Activated CD4-positive, alpha-beta T cell treated with anti-CD3 and anti-CD28 coated beads for 36 hours (primary cell): ENCODE measurements around the gene CCDC47. TPM values are rescaled to one million over a fixed set of nuclear protein-coding genes. Genes with fewer than 3 reads are reported as not detected.

Source experiments
- ATAC-seq: fragments of 200-7000 bp; cut with Tn5 transposase; one replicate; pipeline ENCODE4 v1.10.0; 2021; ENCODE audit warnings: mild to moderate bottlenecking, moderate library complexity
- CTCF ChIA-PET: fragments of 350-600 bp; sonication (Branson Sonifier 250); formaldehyde crosslinking; loops from one replicate; lab custom pipeline; 2021; ENCODE audit warnings: antibody characterized with exemption; lab: Charles Lee
- POLR2A ChIA-PET: fragments of 350-600 bp; sonication (Branson Sonifier 250); formaldehyde crosslinking; loops from one replicate; lab custom pipeline; 2021; ENCODE audit warnings: antibody characterized with exemption, inconsistent platforms; lab: Charles Lee
- DNase-seq: peaks from one replicate; pipeline ENCODE4 v3.0.0-alpha.2; 2020
- H3K27ac Mint-ChIP-seq: one replicate; pipeline ENCODE4 v1.8.0; 2021; ENCODE audit warnings: mixed read lengths
- H3K27me3 Mint-ChIP-seq: one replicate; pipeline ENCODE4 v1.8.0; 2021; ENCODE audit warnings: mixed read lengths
- H3K36me3 Mint-ChIP-seq: one replicate; pipeline ENCODE4 v1.8.0; 2021; ENCODE audit warnings: low read depth, mixed read lengths
- H3K4me1 Mint-ChIP-seq: one replicate; pipeline ENCODE4 v1.8.0; 2021; ENCODE audit warnings: mixed read lengths
- H3K4me3 Mint-ChIP-seq: one replicate; pipeline ENCODE4 v1.8.0; 2021; ENCODE audit warnings: mild to moderate bottlenecking, moderate library complexity, mixed read lengths
- H3K9me3 Mint-ChIP-seq: one replicate; pipeline ENCODE4 v1.8.0; 2021; ENCODE audit warnings: low read depth, mixed read lengths
- intact Hi-C, 2 experiments: fragments of 100-400 bp; cut with DNase I in 1 of 2; cut with micrococcal nuclease in 1 of 2; formaldehyde crosslinking; loops; one replicate each; pipeline versions ENCODE4 v1.14.2 to v1.15.1; 2022 to 2024; cut with DNase I, micrococcal nuclease
- total RNA-seq, 2 experiments: library from RNA; stranded (reverse); gene quantifications; one replicate each; pipeline ENCODE4 v1.2.3, GENCODE V29; 2021

Gene CCDC47, protein sequence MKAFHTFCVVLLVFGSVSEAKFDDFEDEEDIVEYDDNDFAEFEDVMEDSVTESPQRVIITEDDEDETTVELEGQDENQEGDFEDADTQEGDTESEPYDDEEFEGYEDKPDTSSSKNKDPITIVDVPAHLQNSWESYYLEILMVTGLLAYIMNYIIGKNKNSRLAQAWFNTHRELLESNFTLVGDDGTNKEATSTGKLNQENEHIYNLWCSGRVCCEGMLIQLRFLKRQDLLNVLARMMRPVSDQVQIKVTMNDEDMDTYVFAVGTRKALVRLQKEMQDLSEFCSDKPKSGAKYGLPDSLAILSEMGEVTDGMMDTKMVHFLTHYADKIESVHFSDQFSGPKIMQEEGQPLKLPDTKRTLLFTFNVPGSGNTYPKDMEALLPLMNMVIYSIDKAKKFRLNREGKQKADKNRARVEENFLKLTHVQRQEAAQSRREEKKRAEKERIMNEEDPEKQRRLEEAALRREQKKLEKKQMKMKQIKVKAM
- total RNA-seq: 10 to 100 TPM; 76.9 to 82.3 TPM

DNA sequence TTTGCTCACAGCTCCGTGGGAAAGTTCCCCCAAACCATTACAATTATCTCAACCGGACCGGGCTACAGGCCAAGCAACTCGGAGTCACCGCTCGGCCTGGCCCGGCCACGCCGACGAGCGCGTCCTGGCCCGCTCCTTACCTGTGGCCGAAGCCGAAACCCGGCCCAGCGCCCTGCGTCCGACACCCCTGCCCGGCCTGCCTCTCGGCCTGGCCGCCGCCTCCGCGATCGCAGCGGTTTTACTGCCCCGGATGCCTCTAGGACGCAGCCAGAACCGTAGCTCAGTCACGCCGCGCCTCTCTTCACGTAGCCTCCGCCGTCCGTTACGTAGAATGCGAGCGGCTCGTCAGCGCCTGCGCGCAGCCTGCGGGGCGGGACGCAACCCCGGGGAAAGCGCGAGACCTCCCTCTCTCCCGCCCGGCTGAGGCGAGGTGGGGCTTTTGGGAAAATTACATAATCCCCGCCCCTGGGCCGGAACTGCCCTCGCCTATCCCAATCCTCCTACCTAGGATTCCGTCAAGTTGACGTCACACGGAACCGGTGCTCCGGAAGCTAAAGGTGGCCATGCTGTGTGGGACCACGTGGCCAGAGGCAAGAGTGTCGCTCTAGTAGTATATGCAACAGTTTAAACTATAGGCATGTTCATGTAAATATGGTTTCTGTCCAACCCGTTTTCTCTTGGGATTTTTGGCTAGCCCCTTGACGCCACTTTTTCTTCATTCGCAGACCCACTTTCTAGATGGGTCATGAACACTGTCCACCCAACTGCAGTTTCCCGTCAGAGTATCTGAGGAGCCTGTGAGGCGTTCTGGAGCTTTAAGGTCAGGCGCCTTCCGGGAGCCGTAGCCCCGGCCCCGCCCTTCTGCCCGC is at the start of gene CCDC47:
CCDC47 (minus strand) TSS at position 326 of the 869 bp plus-strand sequence. CDS start 7,422 bp downstream, outside the sequence.
- Mint-ChIP-seq H3K27ac (peak within 1 kb of the TSS; percentile 97), H3K27me3 (no peaks in the 10 kb centered on the region), H3K9me3 (no peaks in the 10 kb centered on the region), H3K4me3 (peak within 1 kb of the TSS; percentile 98), H3K36me3 (peaks cover 43% of the 10 kb centered on the region), H3K4me1 (peaks cover 58% of the 10 kb centered on the region)
- DNase-seq (peak; percentile 99), ATAC-seq (peak; percentile 83)
- POLR2A ChIA-PET: interaction anchor here (0.5 to 3.0 kb wide), 22 partner anchors 9 to 211 kb away, joined by 3 to 16 read pairs (median 5); partner anchors contain the start of genes MAP3K3, PSMC5 and STRADA
- intact Hi-C loops: loop anchor here (1.0 to 10.0 kb wide), 14 partner anchors 32 to 733 kb away; partner anchors contain the start of genes FTSJ3 (in 2 of the 2), MAP3K3 (in 2 of the 2), PSMC5 (in 2 of the 2) and STRADA (in 2 of the 2)
- CTCF ChIA-PET: interaction anchor here (0.6 to 1.5 kb wide), 11 partner anchors 9 to 75 kb away, joined by 3 to 6 read pairs (median 3); no protein-coding TSS in a partner anchor

- peak overlapping the region; percentile 68 for H3K27ac Mint-ChIP-seq
- H3K27me3 Mint-ChIP-seq: no peaks in the 10 kb centered on the region
- ATAC-seq (no peak), DNase-seq (no peak)
- CTCF ChIA-PET: interaction anchor here (0.7 kb wide), 1 partner anchor 10 kb away, joined by 3 read pairs; no protein-coding TSS in a partner anchor
- no peak overlapping the region for H3K4me3 Mint-ChIP-seq
- peaks cover 80% of the 10 kb centered on the region for H3K36me3 Mint-ChIP-seq
- H3K9me3 Mint-ChIP-seq: no peaks in the 10 kb centered on the region
- POLR2A ChIA-PET: interaction anchor here (0.6 kb wide), 1 partner anchor 50 kb away, joined by 3 read pairs; no protein-coding TSS in a partner anchor
- intact Hi-C loops: loop anchor here in 1 of 2 experiments (10.0 kb wide), 1 partner anchor 198 kb away; the partner anchor contains the start of gene MAP3K3
- H3K4me1 Mint-ChIP-seq: peaks cover 34% of the 10 kb centered on the region
These were observed 49.1 kb upstream of the CCDC47 start for GRCh38 chr17:63822537-63822936.

DNA sequence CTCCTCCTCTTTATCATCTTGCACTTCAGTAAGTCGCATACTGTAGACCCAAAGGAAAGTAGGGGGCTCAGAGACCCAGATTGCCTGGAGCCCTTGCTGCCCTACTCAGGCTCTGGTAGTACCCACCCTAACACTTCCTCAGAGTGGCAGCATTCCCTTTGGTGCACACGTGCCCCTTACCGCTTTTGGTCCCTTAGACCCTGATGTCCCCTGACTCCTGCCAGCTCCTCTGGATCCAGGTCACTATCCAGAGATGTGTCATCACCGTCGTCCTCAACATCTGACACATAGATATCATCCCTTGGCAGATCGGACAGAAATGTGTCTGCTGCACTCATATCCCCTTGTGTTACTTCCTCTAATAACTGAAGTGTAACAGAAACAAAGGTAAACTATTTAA is 48.4 kb upstream of the CCDC47 start:
- ATAC-seq (no peak), DNase-seq (no peak)
- Mint-ChIP-seq H3K4me1 (peaks cover 34% of the 10 kb centered on the region), H3K27ac (peak overlapping the region; percentile 68), H3K9me3 (no peaks in the 10 kb centered on the region), H3K36me3 (peaks cover 81% of the 10 kb centered on the region), H3K4me3 (no peak overlapping the region), H3K27me3 (no peaks in the 10 kb centered on the region)
- intact Hi-C loops: loop anchor here in 1 of 2 experiments (10.0 kb wide), 1 partner anchor 197 kb away; the partner anchor contains the start of gene MAP3K3
- ChIA-PET POLR2A (interaction anchor here (0.6 to 0.7 kb wide), 2 partner anchors 25 to 50 kb away, joined by 3 read pairs; no protein-coding TSS in a partner anchor), CTCF (interaction anchor here (0.6 to 1.2 kb wide), 3 partner anchors 18 to 70 kb away, joined by 3 read pairs; no protein-coding TSS in a partner anchor)

DNA sequence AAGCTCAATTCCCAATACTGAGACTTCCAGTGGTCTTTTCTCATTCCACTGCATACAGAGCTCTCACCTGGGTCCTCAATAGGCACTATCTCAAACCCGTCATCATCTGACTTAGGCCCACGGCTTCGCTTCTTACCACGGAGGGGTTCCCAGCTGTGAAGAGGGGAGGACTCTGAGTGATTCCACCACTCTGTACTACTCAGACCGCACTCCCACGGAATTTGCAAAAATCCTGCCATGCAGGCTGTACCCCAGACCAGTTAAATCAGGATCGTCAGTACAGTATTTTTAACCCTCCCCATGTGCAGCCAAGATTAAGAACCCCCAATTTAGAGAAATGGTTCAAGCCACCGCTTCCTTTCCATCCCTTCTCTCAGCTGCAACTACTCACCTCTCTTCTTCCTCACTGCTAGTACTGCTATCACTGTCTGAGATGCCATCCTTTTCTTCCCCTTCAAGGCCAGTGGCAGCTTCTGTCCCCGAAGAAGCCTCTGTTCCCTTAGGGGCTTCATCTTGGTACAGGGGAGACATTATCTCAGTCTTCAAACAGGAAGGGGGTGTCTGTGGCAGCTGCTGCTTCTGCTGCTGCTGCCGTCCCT is 47.7 kb upstream of the CCDC47 start:
- H3K4me3 Mint-ChIP-seq: no peak overlapping the region
- peaks cover 79% of the 10 kb centered on the region for H3K36me3 Mint-ChIP-seq
- no peak for DNase-seq
- intact Hi-C loops: loop anchor here in 1 of 2 experiments (10.0 kb wide), 1 partner anchor 196 kb away; the partner anchor contains the start of gene MAP3K3
- peak; percentile 13 for ATAC-seq
- POLR2A ChIA-PET: interaction anchor here (0.7 kb wide), 1 partner anchor 25 kb away, joined by 3 read pairs; no protein-coding TSS in a partner anchor
- no peaks in the 10 kb centered on the region for H3K27me3 Mint-ChIP-seq
- H3K9me3 Mint-ChIP-seq: no peaks in the 10 kb centered on the region
- no peak overlapping the region for H3K27ac Mint-ChIP-seq
- H3K4me1 Mint-ChIP-seq: peaks cover 29% of the 10 kb centered on the region
- CTCF ChIA-PET: interaction anchor here (0.7 to 1.2 kb wide), 2 partner anchors 19 to 22 kb away, joined by 3 read pairs; no protein-coding TSS in a partner anchor

DNA sequence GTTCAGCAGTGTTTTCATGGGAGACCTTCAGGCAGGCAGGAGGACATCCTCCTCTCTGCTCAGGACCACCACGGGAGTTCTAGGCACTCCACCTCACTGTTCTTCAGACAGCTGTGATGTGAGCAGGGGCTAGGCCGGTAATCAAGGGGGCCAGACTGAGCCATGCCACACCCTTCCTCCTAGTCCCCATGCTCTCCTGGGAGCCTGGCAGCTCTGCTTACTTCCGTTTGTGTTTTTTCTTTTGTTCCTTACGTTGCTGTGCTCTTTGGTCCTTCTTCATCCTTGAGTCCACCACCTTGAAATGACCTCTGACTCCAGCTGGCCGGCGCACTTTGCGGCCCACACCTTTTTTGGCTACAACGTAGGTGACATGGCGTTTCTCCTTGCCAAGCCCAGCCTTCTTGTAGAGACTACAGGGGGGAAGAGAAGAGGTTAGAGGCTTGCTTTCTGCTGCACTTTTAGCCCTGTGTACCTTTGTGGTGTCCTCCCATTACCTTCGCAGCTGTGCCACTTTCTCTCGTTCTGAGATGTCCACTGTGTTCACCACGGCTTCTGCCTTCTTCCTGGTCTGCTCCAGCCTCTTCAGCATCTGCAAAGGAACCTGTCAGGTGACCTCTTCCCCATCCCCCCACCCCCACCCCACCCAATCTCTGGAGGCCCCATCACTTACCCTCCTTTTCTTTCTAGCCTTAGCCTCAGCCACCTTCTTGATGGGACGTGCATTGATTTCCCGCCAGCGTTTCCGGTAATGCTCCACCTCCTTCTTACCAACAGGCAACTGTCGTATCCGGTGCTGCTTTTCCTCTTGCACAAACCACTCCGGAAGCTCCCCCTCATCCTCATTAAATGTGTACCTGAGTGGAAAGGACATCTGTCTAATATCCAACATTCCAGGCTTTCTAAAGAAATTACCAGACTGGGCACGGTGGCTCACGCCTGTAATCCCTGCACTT is 46.5 kb upstream of the CCDC47 start:
- Mint-ChIP-seq H3K27me3 (no peaks in the 10 kb centered on the region), H3K27ac (peak overlapping the region; percentile 63), H3K9me3 (no peaks in the 10 kb centered on the region), H3K4me3 (no peak overlapping the region), H3K4me1 (peaks cover 19% of the 10 kb centered on the region), H3K36me3 (peaks cover 75% of the 10 kb centered on the region)
- ATAC-seq (no peak), DNase-seq (peak; percentile 38)
- intact Hi-C loops: loop anchor here in 1 of 2 experiments (10.0 kb wide), 1 partner anchor 195 kb away; the partner anchor contains the start of gene MAP3K3
- CTCF ChIA-PET: interaction anchor here (0.8 to 1.1 kb wide), 2 partner anchors 15 kb away, joined by 3 to 4 read pairs; no protein-coding TSS in a partner anchor
- POLR2A ChIA-PET: no interaction called here

GRCh38 chr17:63819131-63819530 is 45.7 kb upstream of the CCDC47 start:
- peaks cover 13% of the 10 kb centered on the region for H3K4me1 Mint-ChIP-seq
- POLR2A ChIA-PET: interaction anchor here (0.6 kb wide), 2 partner anchors 39 to 257 kb away, joined by 3 to 4 read pairs; no protein-coding TSS in a partner anchor
- intact Hi-C loops: no loop called here
- H3K27ac Mint-ChIP-seq: peak overlapping the region; percentile 63
- H3K9me3 Mint-ChIP-seq: no peaks in the 10 kb centered on the region
- CTCF ChIA-PET: interaction anchor here (1.1 kb wide), 2 partner anchors 9 to 14 kb away, joined by 3 to 4 read pairs; no protein-coding TSS in a partner anchor
- H3K36me3 Mint-ChIP-seq: peaks cover 72% of the 10 kb centered on the region
- no peaks in the 10 kb centered on the region for H3K27me3 Mint-ChIP-seq
- ATAC-seq: no peak
- no peak for DNase-seq
- H3K4me3 Mint-ChIP-seq: no peak overlapping the region

DNA sequence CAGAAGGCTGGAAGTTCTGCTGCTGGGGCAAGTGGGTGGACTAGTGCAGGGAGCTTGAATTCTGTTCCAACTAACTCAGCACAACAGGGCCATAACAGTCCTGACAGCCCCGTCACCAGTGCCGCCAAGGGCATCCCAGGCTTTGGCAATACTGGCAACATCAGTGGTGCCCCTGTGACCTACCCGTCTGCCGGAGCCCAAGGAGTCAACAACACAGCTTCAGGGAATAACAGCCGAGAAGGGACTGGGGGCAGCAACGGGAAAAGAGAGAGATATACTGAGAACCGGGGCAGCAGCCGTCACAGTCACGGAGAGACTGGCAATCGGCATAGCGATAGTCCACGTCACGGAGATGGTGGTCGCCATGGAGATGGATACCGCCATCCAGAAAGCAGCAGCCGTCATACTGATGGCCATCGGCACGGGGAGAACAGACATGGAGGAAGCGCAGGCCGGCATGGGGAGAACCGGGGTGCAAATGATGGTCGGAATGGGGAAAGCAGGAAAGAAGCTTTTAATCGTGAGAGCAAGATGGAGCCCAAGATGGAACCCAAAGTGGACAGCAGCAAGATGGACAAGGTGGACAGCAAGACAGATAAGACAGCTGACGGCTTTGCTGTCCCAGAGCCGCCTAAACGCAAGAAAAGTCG is 44.5 kb upstream of the CCDC47 start:
- H3K36me3 Mint-ChIP-seq: peaks cover 72% of the 10 kb centered on the region
- intact Hi-C loops: no loop called here
- peaks cover 5% of the 10 kb centered on the region for H3K4me1 Mint-ChIP-seq
- H3K9me3 Mint-ChIP-seq: no peaks in the 10 kb centered on the region
- no peak overlapping the region for H3K27ac Mint-ChIP-seq
- CTCF ChIA-PET: interaction anchor here (0.7 to 1.3 kb wide), 4 partner anchors 10 to 36 kb away, joined by 3 read pairs; no protein-coding TSS in a partner anchor
- POLR2A ChIA-PET: no interaction called here
- no peaks in the 10 kb centered on the region for H3K27me3 Mint-ChIP-seq
- DNase-seq (no peak), ATAC-seq (no peak)
- H3K4me3 Mint-ChIP-seq: no peak overlapping the region

- peaks cover 71% of the 10 kb centered on the region for H3K36me3 Mint-ChIP-seq
- H3K4me1 Mint-ChIP-seq: peaks cover 2% of the 10 kb centered on the region
- ChIA-PET POLR2A (interaction anchor here (0.6 kb wide), 1 partner anchor 139 kb away, joined by 3 read pairs; no protein-coding TSS in a partner anchor), CTCF (interaction anchor here (0.6 to 1.2 kb wide), 2 partner anchors 18 to 42 kb away, joined by 3 read pairs; partner anchors contain the start of gene DDX42)
- intact Hi-C loops: no loop called here
- H3K4me3 Mint-ChIP-seq: no peak overlapping the region
- DNase-seq: no peak
- no peaks in the 10 kb centered on the region for H3K9me3 Mint-ChIP-seq
- ATAC-seq: no peak
- peak overlapping the region; percentile 1 for H3K27ac Mint-ChIP-seq
- H3K27me3 Mint-ChIP-seq: no peaks in the 10 kb centered on the region
These were observed 43.3 kb upstream of the CCDC47 start for GRCh38 chr17:63816669-63817068.

GRCh38 chr17:63816123-63816522 is 42.7 kb upstream of the CCDC47 start:
- intact Hi-C loops: no loop called here
- Mint-ChIP-seq H3K4me3 (no peak overlapping the region), H3K36me3 (peaks cover 74% of the 10 kb centered on the region), H3K4me1 (peaks cover 2% of the 10 kb centered on the region), H3K9me3 (no peaks in the 10 kb centered on the region), H3K27ac (no peak overlapping the region), H3K27me3 (no peaks in the 10 kb centered on the region)
- ATAC-seq: no peak
- CTCF ChIA-PET: interaction anchor here (0.6 to 1.2 kb wide), 2 partner anchors 18 to 42 kb away, joined by 3 read pairs; partner anchors contain the start of gene DDX42
- POLR2A ChIA-PET: no interaction called here
- DNase-seq: no peak
